CD14-positive monocyte (primary cell): ENCODE results near the gene KLK14. TPM values are rescaled to one million over a fixed set of nuclear protein-coding genes. Genes with fewer than 3 reads are reported as not detected.

Experiments used
- DNase-seq, 3 donors: peaks; one replicate each; pipeline ENCODE4 v3.0.0-alpha.2; 2011 to 2022
- H2AFZ ChIP-seq: 2 replicates; pipeline ENCODE4 v1.6.0; 2012; ENCODE audit warnings: mild to moderate bottlenecking, low read depth, low read length, inconsistent platforms; ENCODE audit not compliant: insufficient read depth, poor library complexity, severe bottlenecking
- H3K27ac ChIP-seq, 2 donors: 1 replicate in 1 of 2; 2 replicates in 1 of 2; pipeline ENCODE4 v1.5.1; 2012 to 2013; ENCODE audit warnings: low read length in 2 of 2, control low read depth in 1 of 2, inconsistent platforms in 1 of 2, low read depth in 1 of 2, mild to moderate bottlenecking in 1 of 2
- H3K27me3 ChIP-seq, 2 donors: one replicate each; pipeline versions ENCODE4 v1.6.0 to v1.6.1; 2011 to 2013; ENCODE audit warnings: low read length in 2 of 2; ENCODE audit not compliant: control insufficient read depth in 2 of 2, insufficient read depth in 2 of 2
- H3K36me3 ChIP-seq, 2 donors: replicated peaks in 1 of 2; 1 replicate in 1 of 2; 2 replicates in 1 of 2; pipeline versions ENCODE4 v1.5.1 to v1.6.1; 2012 to 2013; ENCODE audit warnings: low read length in 2 of 2, control low read depth in 1 of 2, inconsistent platforms in 1 of 2, mild to moderate bottlenecking in 1 of 2; ENCODE audit not compliant: insufficient read depth in 2 of 2, control insufficient read depth in 1 of 2
- H3K4me1 ChIP-seq, 2 donors: 1 replicate in 1 of 2; 2 replicates in 1 of 2; pipeline versions ENCODE4 v1.5.1 to v1.6.1; 2012 to 2013; ENCODE audit warnings: low read length in 2 of 2, control low read depth in 1 of 2, inconsistent platforms in 1 of 2, mild to moderate bottlenecking in 1 of 2, moderate library complexity in 1 of 2; ENCODE audit not compliant: insufficient read depth in 2 of 2, control insufficient read depth in 1 of 2
- H3K4me2 ChIP-seq: replicated peaks from 2 replicates; pipeline ENCODE3; 2012; ENCODE audit warnings: low read length, moderate library complexity, mild to moderate bottlenecking; ENCODE audit not compliant: poor library complexity, severe bottlenecking; ENCODE audit errors: extremely low read depth
- H3K4me3 ChIP-seq, 3 experiments: fragments of 200-600 bp in 1 of 3; sonication (generic) in 1 of 3; replicated peaks in 1 of 3; 1 replicate in 2 of 3; 2 replicates in 1 of 3; pipeline ENCODE4 v1.5.1; 2011 to 2013; ENCODE audit warnings: low read length in 3 of 3, mild to moderate bottlenecking in 3 of 3, control low read depth in 2 of 3, low read depth in 2 of 3, inconsistent platforms in 1 of 3, moderate library complexity in 1 of 3
- H3K79me2 ChIP-seq: 2 replicates; pipeline ENCODE4 v1.6.0; 2012; ENCODE audit warnings: mild to moderate bottlenecking, control low read depth, inconsistent platforms, low read length, moderate library complexity; ENCODE audit not compliant: insufficient read depth
- H3K9ac ChIP-seq: 2 replicates; pipeline ENCODE4 v1.6.0; 2017; ENCODE audit warnings: low read length, mild to moderate bottlenecking; ENCODE audit not compliant: insufficient read depth, poor library complexity, severe bottlenecking
- H3K9me3 ChIP-seq, 2 donors: replicated peaks in 1 of 2; 1 replicate in 1 of 2; 2 replicates in 1 of 2; pipeline versions ENCODE4 v1.5.1 to v1.6.1; 2012 to 2013; ENCODE audit warnings: low read length in 2 of 2, control low read depth in 1 of 2; ENCODE audit not compliant: control insufficient read depth in 1 of 2, insufficient read depth in 1 of 2
- H4K20me1 ChIP-seq: 2 replicates; pipeline ENCODE4 v1.6.0; 2012; ENCODE audit warnings: mild to moderate bottlenecking, low read length, control low read depth, moderate library complexity; ENCODE audit not compliant: insufficient read depth
- H3K27ac Mint-ChIP-seq, 7 donors: one replicate each; pipeline ENCODE4 v1.8.0; 2020; ENCODE audit warnings: mild to moderate bottlenecking in 7 of 7, mixed read lengths in 7 of 7, moderate library complexity in 6 of 7, inconsistent platforms in 2 of 7
- H3K27me3 Mint-ChIP-seq, 3 donors: one replicate each; pipeline ENCODE4 v1.8.0; 2021 to 2022; ENCODE audit warnings: low read depth in 3 of 3, mild to moderate bottlenecking in 3 of 3, mixed read lengths in 3 of 3, moderate library complexity in 3 of 3, inconsistent platforms in 1 of 3
- H3K36me3 Mint-ChIP-seq, 2 donors: one replicate each; pipeline ENCODE4 v1.8.0; 2020; ENCODE audit warnings: mixed read lengths in 2 of 2, inconsistent platforms in 1 of 2, mild to moderate bottlenecking in 1 of 2
- H3K4me1 Mint-ChIP-seq: one replicate; pipeline ENCODE4 v1.8.0; 2020; ENCODE audit warnings: mild to moderate bottlenecking, mixed read lengths
- H3K4me3 Mint-ChIP-seq, 2 donors: one replicate each; pipeline ENCODE4 v1.8.0; 2020; ENCODE audit warnings: mild to moderate bottlenecking in 2 of 2, mixed read lengths in 2 of 2, moderate library complexity in 1 of 2
- H3K9me3 Mint-ChIP-seq, 7 donors: one replicate each; pipeline ENCODE4 v1.8.0; 2020 to 2022; ENCODE audit warnings: mixed read lengths in 7 of 7, mild to moderate bottlenecking in 6 of 7, moderate library complexity in 6 of 7, inconsistent platforms in 2 of 7
- WGBS: methylation state at CpG from one replicate; pipeline ENCODE4 v1.1.5; 2013; ENCODE audit warnings: missing lambda C conversion rate; ENCODE audit not compliant: insufficient coverage; 5-methylcytosine and 5-hydroxymethylcytosine counted together
- intact Hi-C, 2 donors: fragments of 100-400 bp; cut with micrococcal nuclease; formaldehyde crosslinking; loops; one replicate each; pipeline versions ENCODE4 v1.15.0 to v1.15.1; 2023
- polyA plus RNA-seq, 3 donors: library from polyadenylated mRNA; depleted of rRNA in 1 of 3; unstranded in 2 of 3; stranded (reverse) in 1 of 3; fragments of 300-500 nt in 2 of 3; fragments of >200 nt in 1 of 3; fragmentation: Illumina TruSeq in 2 of 3; gene quantifications; 1 replicate in 2 of 3; 2 replicates in 1 of 3; pipeline ENCODE4 v1.2.3, GENCODE V29; 2012 to 2021
- TF ChIP-seq, protein P1 (sequence below): fragments of 200-600 bp; IDR thresholded peaks from one replicate; pipeline ENCODE4 v1.8.0; 2022; ENCODE audit warnings: antibody characterized with exemption, mild to moderate bottlenecking

The KLK14 gene
- polyA plus RNA-seq, 3 donors, result 0.29 TPM; not detected in 2

GRCh38 chr19:51040151-51040550, 42.5 kb downstream of the KLK14 start:
- H3K4me3 ChIP-seq, result no peak overlapping the region
- H2AFZ ChIP-seq, result no peak overlapping the region
- H3K27ac ChIP-seq, result no peak overlapping the region
- H3K36me3 Mint-ChIP-seq, result no peaks in the 10 kb centered on the region
- no peak overlapping the region for H3K27ac Mint-ChIP-seq
- no peaks in the 10 kb centered on the region for H3K79me2 ChIP-seq
- H3K27me3 Mint-ChIP-seq, result peaks cover 6 to 14% (median 7%) of the 10 kb centered on the region in 3 donors
- no CpG with 5 or more reads among the region's 6 CpGs for WGBS
- no peaks in the 10 kb centered on the region for H3K4me1 Mint-ChIP-seq
- H3K27me3 ChIP-seq, result no peaks in the 10 kb centered on the region
- intact Hi-C loops, result no loop called here
- H4K20me1 ChIP-seq, result no peaks in the 10 kb centered on the region
- H3K9me3 Mint-ChIP-seq, result peaks cover 0 to 13% (median 0%) of the 10 kb centered on the region in 7 donors
- DNase-seq, result no peak
- H3K9ac ChIP-seq, result no peak overlapping the region
- TF ChIP-seq, protein P1, sequence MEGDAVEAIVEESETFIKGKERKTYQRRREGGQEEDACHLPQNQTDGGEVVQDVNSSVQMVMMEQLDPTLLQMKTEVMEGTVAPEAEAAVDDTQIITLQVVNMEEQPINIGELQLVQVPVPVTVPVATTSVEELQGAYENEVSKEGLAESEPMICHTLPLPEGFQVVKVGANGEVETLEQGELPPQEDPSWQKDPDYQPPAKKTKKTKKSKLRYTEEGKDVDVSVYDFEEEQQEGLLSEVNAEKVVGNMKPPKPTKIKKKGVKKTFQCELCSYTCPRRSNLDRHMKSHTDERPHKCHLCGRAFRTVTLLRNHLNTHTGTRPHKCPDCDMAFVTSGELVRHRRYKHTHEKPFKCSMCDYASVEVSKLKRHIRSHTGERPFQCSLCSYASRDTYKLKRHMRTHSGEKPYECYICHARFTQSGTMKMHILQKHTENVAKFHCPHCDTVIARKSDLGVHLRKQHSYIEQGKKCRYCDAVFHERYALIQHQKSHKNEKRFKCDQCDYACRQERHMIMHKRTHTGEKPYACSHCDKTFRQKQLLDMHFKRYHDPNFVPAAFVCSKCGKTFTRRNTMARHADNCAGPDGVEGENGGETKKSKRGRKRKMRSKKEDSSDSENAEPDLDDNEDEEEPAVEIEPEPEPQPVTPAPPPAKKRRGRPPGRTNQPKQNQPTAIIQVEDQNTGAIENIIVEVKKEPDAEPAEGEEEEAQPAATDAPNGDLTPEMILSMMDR, result no peak
- no peak overlapping the region for H3K4me3 Mint-ChIP-seq
- no peaks in the 10 kb centered on the region for H3K36me3 ChIP-seq
- H3K4me1 ChIP-seq, result no peaks in the 10 kb centered on the region
- H3K9me3 ChIP-seq, result no peaks in the 10 kb centered on the region
- no peak overlapping the region for H3K4me2 ChIP-seq

GRCh38 chr19:51036519-51036918, 46.2 kb downstream of the KLK14 start:
- Histone ChIP-seq H3K27me3 (no peaks in the 10 kb centered on the region), H3K9ac (no peak overlapping the region), H3K9me3 (no peaks in the 10 kb centered on the region), H2AFZ (no peak overlapping the region), H3K27ac (no peak overlapping the region), H3K4me2 (no peak overlapping the region), H3K4me3 (no peak overlapping the region), H3K36me3 (no peaks in the 10 kb centered on the region), H3K4me1 (no peaks in the 10 kb centered on the region), H4K20me1 (no peaks in the 10 kb centered on the region), H3K79me2 (no peaks in the 10 kb centered on the region)
- no peak for DNase-seq
- WGBS, result 64% methylated on average over 8 of the region's 9 CpGs
- Mint-ChIP-seq H3K27me3 (peaks cover 8 to 20% (median 9%) of the 10 kb centered on the region in 3 donors), H3K36me3 (no peaks in the 10 kb centered on the region), H3K9me3 (peaks cover 0 to 5% (median 0%) of the 10 kb centered on the region in 7 donors), H3K4me1 (no peaks in the 10 kb centered on the region), H3K27ac (no peak overlapping the region), H3K4me3 (no peak overlapping the region)
- intact Hi-C loops, result no loop called here
- TF ChIP-seq, protein P1, result no peak
